GM12865 (cell line): ENCODE measurements around the gene NRXN2.

ENCODE experiments used
- DNase-seq: peaks from one replicate; pipeline ENCODE4 v3.0.0; 2010; ENCODE audit warnings: low read depth
- H3K4me3 ChIP-seq: 2 replicates; pipeline ENCODE4 v1.5.1; 2011; ENCODE audit warnings: mild to moderate bottlenecking, low read depth, low read length, control low read depth
- TF ChIP-seq, protein P1 (sequence below): IDR thresholded peaks from 2 replicates; pipeline ENCODE4 v1.5.1; 2011; ENCODE audit warnings: low read length, control low read depth, low read depth, inconsistent platforms; ENCODE audit not compliant: insufficient read depth; ENCODE audit errors: missing control alignments

NRXN2 gene

GRCh38 chr11:64633555-64634159 is 89.3 kb downstream of the NRXN2 start:
- DNase-seq, result no peak
- no peak overlapping the region for H3K4me3 ChIP-seq
- TF ChIP-seq, protein P1, sequence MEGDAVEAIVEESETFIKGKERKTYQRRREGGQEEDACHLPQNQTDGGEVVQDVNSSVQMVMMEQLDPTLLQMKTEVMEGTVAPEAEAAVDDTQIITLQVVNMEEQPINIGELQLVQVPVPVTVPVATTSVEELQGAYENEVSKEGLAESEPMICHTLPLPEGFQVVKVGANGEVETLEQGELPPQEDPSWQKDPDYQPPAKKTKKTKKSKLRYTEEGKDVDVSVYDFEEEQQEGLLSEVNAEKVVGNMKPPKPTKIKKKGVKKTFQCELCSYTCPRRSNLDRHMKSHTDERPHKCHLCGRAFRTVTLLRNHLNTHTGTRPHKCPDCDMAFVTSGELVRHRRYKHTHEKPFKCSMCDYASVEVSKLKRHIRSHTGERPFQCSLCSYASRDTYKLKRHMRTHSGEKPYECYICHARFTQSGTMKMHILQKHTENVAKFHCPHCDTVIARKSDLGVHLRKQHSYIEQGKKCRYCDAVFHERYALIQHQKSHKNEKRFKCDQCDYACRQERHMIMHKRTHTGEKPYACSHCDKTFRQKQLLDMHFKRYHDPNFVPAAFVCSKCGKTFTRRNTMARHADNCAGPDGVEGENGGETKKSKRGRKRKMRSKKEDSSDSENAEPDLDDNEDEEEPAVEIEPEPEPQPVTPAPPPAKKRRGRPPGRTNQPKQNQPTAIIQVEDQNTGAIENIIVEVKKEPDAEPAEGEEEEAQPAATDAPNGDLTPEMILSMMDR, result no peak

GRCh38 chr11:64632654-64633053 is 90.3 kb downstream of the NRXN2 start:
- TF ChIP-seq, protein P1, result no peak
- H3K4me3 ChIP-seq, result no peak overlapping the region
- DNase-seq, result no peak

DNA sequence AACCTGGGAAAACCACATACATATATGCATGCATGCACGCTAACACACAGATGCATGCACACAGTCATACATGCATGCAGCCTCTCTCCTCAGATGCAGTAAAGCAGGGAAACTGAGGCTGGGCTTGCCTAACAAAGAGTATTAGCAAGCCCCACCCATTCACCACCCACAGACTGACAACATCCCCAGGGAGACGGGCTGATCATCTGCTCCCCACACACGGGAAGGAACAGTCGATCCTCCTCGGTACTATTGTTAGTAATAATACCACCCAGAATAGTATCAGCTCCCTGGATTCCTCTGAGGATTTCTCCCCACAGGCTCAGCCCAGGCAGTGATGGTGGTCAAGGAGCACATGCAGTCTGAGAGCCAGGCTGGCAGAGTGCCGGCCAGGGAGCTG is 90.8 kb downstream of the NRXN2 start:
- TF ChIP-seq, protein P1, result no peak
- no peak for DNase-seq
- no peak overlapping the region for H3K4me3 ChIP-seq

GRCh38 chr11:64631675-64632074 is 91.3 kb downstream of the NRXN2 start:
- no peak overlapping the region for H3K4me3 ChIP-seq
- DNase-seq, result no peak
- TF ChIP-seq, protein P1, result no peak

DNA sequence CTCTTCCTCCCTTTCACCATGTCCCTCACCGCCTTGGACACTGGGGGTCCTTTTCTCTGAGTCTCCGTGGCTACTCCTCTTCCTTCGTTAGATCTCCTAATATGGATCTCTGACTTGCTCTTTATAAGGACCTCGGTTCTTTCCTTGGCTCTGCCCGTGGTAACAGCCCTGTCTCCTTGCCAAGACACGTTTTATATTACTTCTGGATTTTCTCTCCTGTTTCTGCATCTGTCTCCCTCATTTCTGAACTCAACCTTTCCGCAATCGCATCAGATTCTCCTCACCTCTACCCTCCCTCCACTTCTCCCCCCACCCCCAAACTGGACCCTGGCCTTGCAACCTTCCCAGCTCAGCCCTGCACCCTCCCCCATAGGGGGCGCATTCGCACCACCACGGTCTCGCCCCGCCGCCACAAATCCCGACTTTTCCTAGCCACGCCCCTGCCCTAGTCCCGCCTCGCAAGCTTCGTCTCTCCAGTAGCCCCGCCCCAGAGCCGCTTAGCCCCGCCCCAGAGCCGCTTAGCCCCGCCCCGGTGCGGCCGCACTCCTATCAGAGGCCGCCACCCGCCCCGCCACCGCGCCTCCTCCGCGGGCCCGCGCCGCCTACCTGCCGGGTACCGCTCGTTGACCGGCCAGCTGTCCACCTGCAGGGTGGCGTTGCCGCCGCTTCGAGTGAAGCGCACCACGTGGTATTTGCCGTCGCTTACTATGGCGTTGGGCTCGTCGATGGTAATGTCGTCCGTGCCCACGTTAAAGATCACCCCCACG is 93.0 kb downstream of the NRXN2 start:
- no peak for DNase-seq
- TF ChIP-seq, protein P1, result no peak
- no peak overlapping the region for H3K4me3 ChIP-seq

DNA sequence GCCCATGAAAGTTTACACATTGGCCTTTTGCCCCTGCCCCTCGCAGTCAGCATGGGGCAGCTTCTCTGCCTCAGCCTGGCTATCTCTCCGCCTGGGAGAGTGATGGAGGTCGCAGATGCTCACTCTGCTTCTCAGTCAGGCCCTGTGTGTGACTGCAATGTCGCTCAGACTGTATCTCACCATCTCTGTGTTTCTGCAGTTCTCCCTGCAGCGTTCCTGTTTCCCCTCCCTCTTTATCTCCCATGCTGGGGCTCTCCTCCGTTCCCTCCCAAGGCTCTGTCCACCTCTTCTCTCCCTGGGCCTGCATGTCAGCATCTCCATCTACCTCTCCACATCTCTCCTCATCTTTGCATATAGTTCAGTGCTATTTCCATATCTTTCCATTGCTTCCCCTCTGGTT is 93.9 kb downstream of the NRXN2 start:
- TF ChIP-seq, protein P1, result no peak
- no peak for DNase-seq
- H3K4me3 ChIP-seq, result no peak overlapping the region
